ENCODE data around the gene TLE1. TPM values are rescaled to one million over a fixed set of nuclear protein-coding genes. Genes with fewer than 3 reads are reported as not detected.

Gene TLE1
- total and polyA plus RNA-seq, 2 experiments from 2014 or later = 2.1 to 3.4 TPM

GRCh38 chr9:81671880-81672280 lies 17.5 kb downstream of the TLE1 start:
- Histone ChIP-seq H3K9me3 (ENCODE audit: low read depth) (no peaks in the 10 kb centered on the region), H3K4me3 (no peak overlapping the region), H3K27me3 (peaks cover 99% of the 10 kb centered on the region), H3K27ac (no peak overlapping the region), H3K4me1 (ENCODE audit: low read depth) (no peaks in the 10 kb centered on the region), H3K36me3 (no peaks in the 10 kb centered on the region)
- peak; percentile 25 to 98 for DNase-seq (ENCODE audit: low read depth in 1 of 2, low spot score in 1 of 2)
- no peak for TF ChIP-seq CTCF (IDR thresholded peaks at IDR 0.05; ENCODE audit: low read depth, low read length)

GRCh38 chr9:81669866-81670265 lies 19.5 kb downstream of the TLE1 start:
- Histone ChIP-seq H3K27me3 (peaks cover 97% of the 10 kb centered on the region), H3K9me3 (ENCODE audit: low read depth) (no peaks in the 10 kb centered on the region), H3K36me3 (no peaks in the 10 kb centered on the region), H3K4me3 (no peak overlapping the region), H3K27ac (no peak overlapping the region), H3K4me1 (ENCODE audit: low read depth) (peaks cover 10% of the 10 kb centered on the region)
- no peak for TF ChIP-seq CTCF (IDR thresholded peaks at IDR 0.05; ENCODE audit: low read depth, low read length)
- DNase-seq (ENCODE audit: low read depth in 1 of 2, low spot score in 1 of 2) = no peak

GRCh38 chr9:81669041-81669651 lies 20.2 kb downstream of the TLE1 start:
- DNase-seq (ENCODE audit: low read depth in 1 of 2, low spot score in 1 of 2) = no peak
- H3K9me3 ChIP-seq (ENCODE audit: low read depth) = no peaks in the 10 kb centered on the region
- H3K4me1 ChIP-seq (ENCODE audit: low read depth) = peaks cover 13% of the 10 kb centered on the region
- TF ChIP-seq CTCF (IDR thresholded peaks at IDR 0.05; ENCODE audit: low read depth, low read length) = no peak
- H3K36me3 ChIP-seq = no peaks in the 10 kb centered on the region
- no peak overlapping the region for H3K27ac ChIP-seq
- no peak overlapping the region for H3K4me3 ChIP-seq
- H3K27me3 ChIP-seq = peaks cover 97% of the 10 kb centered on the region

- Histone ChIP-seq H3K27me3 (peaks cover 98% of the 10 kb centered on the region), H3K27ac (no peak overlapping the region), H3K4me3 (no peak overlapping the region), H3K4me1 (ENCODE audit: low read depth) (peaks cover 13% of the 10 kb centered on the region), H3K9me3 (ENCODE audit: low read depth) (no peaks in the 10 kb centered on the region), H3K36me3 (no peaks in the 10 kb centered on the region)
- no peak for TF ChIP-seq CTCF (IDR thresholded peaks at IDR 0.05; ENCODE audit: low read depth, low read length)
- DNase-seq (ENCODE audit: low read depth in 1 of 2, low spot score in 1 of 2) = no peak
Observed at GRCh38 chr9:81666123-81666522, 23.2 kb downstream of the TLE1 start.

- Histone ChIP-seq H3K27ac (no peak overlapping the region), H3K9me3 (ENCODE audit: low read depth) (no peaks in the 10 kb centered on the region), H3K27me3 (peaks cover 96% of the 10 kb centered on the region), H3K36me3 (no peaks in the 10 kb centered on the region), H3K4me3 (no peak overlapping the region), H3K4me1 (ENCODE audit: low read depth) (peaks cover 13% of the 10 kb centered on the region)
- no peak for TF ChIP-seq CTCF (IDR thresholded peaks at IDR 0.05; ENCODE audit: low read depth, low read length)
- no peak for DNase-seq (ENCODE audit: low read depth in 1 of 2, low spot score in 1 of 2)
Observed at GRCh38 chr9:81665322-81665871, 23.9 kb downstream of the TLE1 start.
